Left lung (tissue), 10 donors: Measurements from ENCODE around the gene XRCC4. TPM values are rescaled to one million over a fixed set of nuclear protein-coding genes. Genes with fewer than 3 reads are reported as not detected.

Source experiments
- ATAC-seq: fragments of 200-7000 bp; cut with Tn5 transposase; one replicate; pipeline ENCODE4 v1.9.1; 2020; ENCODE audit warnings: moderate library complexity
- DNase-seq, 4 donors: peaks; one replicate each; pipeline ENCODE4 v3.0.0-alpha.2; 2013 to 2020
- H3K27ac ChIP-seq, 2 donors: fragments of 200-600 bp; sonication (generic) in 1 of 2; one replicate each; pipeline versions ENCODE4 v1.5.0 to v1.8.0; 2020 to 2021
- H3K27me3 ChIP-seq, 2 donors: fragments of 200-600 bp; sonication (generic) in 1 of 2; one replicate each; pipeline versions ENCODE4 v1.5.0 to v1.8.0; 2020 to 2021
- H3K36me3 ChIP-seq, 2 donors: fragments of 200-600 bp; sonication (generic) in 1 of 2; one replicate each; pipeline versions ENCODE4 v1.5.0 to v1.8.0; 2020 to 2021
- H3K4me1 ChIP-seq, 2 donors: fragments of 200-600 bp; one replicate each; pipeline ENCODE4 v1.8.0; 2021
- H3K4me3 ChIP-seq, 2 donors: fragments of 200-600 bp; sonication (generic) in 1 of 2; one replicate each; pipeline versions ENCODE4 v1.5.0 to v1.8.0; 2020 to 2021; ENCODE audit warnings: mild to moderate bottlenecking in 1 of 2
- H3K9me3 ChIP-seq, 2 donors: fragments of 200-600 bp; sonication (generic) in 1 of 2; one replicate each; pipeline versions ENCODE4 v1.5.0 to v1.8.0; 2020 to 2021
- intact Hi-C, 2 donors: fragments of 100-400 bp; cut with DNase I; formaldehyde crosslinking; loops; one replicate each; pipeline versions ENCODE4 v1.11.2 to v1.14.2; 2022
- polyA plus RNA-seq, 6 donors: library from polyadenylated mRNA; unstranded; fragments of 120-200 nt; gene quantifications; one replicate each; pipeline ENCODE4 v1.2.1, GENCODE V29; 2013; ENCODE audit not compliant: insufficient read length in 6 of 6
- total RNA-seq, 2 donors: library from RNA; stranded (reverse); fragmentation: NEBNext Ultra II Directional; extraction: Animal tissue kit (Norgen Biotek cat#: 25700); gene quantifications; one replicate each; pipeline ENCODE4 v1.2.1, GENCODE V29; 2021
- TF ChIP-seq, protein P1 (sequence below), 2 donors: fragments of 200-600 bp; sonication (generic) in 1 of 2; IDR thresholded peaks; one replicate each; pipeline versions ENCODE4 v1.5.0 to v1.8.0; 2021; ENCODE audit warnings: antibody characterized with exemption in 2 of 2
- donor health status: DM: no; HTN: yes; CAD: no.
- donor health status: DM: no; HTN: no; CAD: no.

Gene XRCC4
- total and polyA plus RNA-seq, 8 donors = 6.2 to 9.7 (median 8.8) TPM

DNA sequence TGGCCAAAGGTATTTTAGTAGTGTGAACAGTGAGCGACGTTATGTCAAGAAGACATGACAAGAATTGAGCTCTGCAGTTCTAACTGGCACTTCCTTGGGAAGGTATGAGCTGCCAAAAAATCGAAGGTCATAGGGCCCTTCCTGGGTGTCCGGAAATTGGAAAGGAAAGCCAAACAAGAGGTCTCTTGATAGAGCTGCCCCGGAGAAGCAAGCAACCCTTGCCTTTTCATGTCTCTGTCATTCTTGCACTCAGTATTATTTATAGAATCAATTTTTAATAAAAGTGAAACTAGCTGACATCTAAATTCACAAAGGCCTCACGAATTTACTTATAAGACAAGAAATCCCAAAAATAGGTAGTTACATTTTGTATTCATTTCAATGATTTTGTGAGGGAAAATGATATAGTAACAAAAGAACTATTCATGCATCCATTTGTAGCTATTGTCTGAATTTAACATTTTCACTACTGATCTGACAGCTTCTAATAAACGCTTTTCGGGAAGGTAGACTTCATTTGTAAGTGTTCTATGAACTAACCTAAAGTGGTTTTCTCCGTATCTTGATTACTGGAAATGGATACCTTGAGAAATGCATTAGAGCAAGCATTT lies 280.4 kb downstream of the XRCC4 start:
- no peak for ATAC-seq
- TF ChIP-seq, protein P1, sequence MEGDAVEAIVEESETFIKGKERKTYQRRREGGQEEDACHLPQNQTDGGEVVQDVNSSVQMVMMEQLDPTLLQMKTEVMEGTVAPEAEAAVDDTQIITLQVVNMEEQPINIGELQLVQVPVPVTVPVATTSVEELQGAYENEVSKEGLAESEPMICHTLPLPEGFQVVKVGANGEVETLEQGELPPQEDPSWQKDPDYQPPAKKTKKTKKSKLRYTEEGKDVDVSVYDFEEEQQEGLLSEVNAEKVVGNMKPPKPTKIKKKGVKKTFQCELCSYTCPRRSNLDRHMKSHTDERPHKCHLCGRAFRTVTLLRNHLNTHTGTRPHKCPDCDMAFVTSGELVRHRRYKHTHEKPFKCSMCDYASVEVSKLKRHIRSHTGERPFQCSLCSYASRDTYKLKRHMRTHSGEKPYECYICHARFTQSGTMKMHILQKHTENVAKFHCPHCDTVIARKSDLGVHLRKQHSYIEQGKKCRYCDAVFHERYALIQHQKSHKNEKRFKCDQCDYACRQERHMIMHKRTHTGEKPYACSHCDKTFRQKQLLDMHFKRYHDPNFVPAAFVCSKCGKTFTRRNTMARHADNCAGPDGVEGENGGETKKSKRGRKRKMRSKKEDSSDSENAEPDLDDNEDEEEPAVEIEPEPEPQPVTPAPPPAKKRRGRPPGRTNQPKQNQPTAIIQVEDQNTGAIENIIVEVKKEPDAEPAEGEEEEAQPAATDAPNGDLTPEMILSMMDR (IDR thresholded peaks at IDR 0.05) = no peak
- no peak overlapping the region for H3K4me3 ChIP-seq

DNA sequence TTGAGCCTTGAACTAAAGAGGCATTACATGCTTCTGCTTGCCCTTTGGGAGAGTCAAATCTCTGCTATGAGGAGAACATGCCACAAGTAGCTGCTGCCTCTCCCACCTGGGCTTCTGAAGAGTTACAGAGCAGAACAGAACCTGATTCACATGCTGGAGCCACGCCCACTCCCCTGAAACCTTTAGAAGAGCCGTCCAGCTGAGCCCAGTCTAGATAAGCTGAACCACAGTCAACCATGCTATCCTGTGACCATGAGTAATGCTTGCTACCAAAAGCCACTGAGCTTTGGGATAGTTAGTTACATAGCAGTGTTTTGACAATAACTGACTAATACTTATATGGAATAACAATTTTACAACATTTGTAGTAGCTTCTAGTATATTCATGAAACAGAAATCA lies 283.2 kb downstream of the XRCC4 start:
- no peak overlapping the region for H3K27ac ChIP-seq
- H3K4me1 ChIP-seq = no peaks in the 10 kb centered on the region
- intact Hi-C loops = no loop called here
- no peak overlapping the region for H3K4me3 ChIP-seq
- ATAC-seq (no peak), DNase-seq (no peak)
- H3K9me3 ChIP-seq = peaks cover 0 to 14% of the 10 kb centered on the region in 2 donors
- no peaks in the 10 kb centered on the region for H3K27me3 ChIP-seq
- TF ChIP-seq, protein P1 (IDR thresholded peaks at IDR 0.05) = no peak
- H3K36me3 ChIP-seq = no peaks in the 10 kb centered on the region

More for the DNA sequence above, 280.4 kb downstream of the XRCC4 start:
- Histone ChIP-seq H3K27me3 (no peaks in the 10 kb centered on the region), H3K27ac (no peak overlapping the region), H3K36me3 (no peaks in the 10 kb centered on the region), H3K9me3 (peaks cover 0 to 14% of the 10 kb centered on the region in 2 donors), H3K4me1 (no peaks in the 10 kb centered on the region)
- DNase-seq = no peak
- intact Hi-C loops = no loop called here

DNA sequence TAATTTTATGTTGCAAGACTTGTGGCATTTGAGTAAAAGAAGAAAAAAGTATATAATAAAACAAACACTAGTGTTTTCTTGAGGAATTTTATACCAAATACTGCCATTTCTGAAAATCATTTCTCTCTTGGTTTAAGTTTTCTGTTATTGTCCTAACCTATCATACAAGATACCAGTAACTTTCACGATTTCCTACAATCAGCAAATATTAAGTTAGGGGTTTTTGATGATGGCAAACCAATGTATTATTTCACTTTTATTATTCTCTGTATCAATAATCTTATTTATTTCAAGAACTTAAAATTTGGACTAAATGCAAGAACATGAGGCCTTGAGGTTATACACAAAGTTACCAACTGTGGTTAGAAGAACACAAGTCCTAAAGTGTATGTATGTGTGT lies 285.2 kb downstream of the XRCC4 start:
- Histone ChIP-seq H3K4me3 (no peak overlapping the region), H3K9me3 (peaks cover 5 to 14% of the 10 kb centered on the region in 2 donors), H3K27me3 (no peaks in the 10 kb centered on the region), H3K27ac (no peak overlapping the region), H3K36me3 (no peaks in the 10 kb centered on the region), H3K4me1 (no peaks in the 10 kb centered on the region)
- no peak for DNase-seq
- intact Hi-C loops = no loop called here
- TF ChIP-seq, protein P1 (IDR thresholded peaks at IDR 0.05) = no peak
- ATAC-seq = no peak

DNA sequence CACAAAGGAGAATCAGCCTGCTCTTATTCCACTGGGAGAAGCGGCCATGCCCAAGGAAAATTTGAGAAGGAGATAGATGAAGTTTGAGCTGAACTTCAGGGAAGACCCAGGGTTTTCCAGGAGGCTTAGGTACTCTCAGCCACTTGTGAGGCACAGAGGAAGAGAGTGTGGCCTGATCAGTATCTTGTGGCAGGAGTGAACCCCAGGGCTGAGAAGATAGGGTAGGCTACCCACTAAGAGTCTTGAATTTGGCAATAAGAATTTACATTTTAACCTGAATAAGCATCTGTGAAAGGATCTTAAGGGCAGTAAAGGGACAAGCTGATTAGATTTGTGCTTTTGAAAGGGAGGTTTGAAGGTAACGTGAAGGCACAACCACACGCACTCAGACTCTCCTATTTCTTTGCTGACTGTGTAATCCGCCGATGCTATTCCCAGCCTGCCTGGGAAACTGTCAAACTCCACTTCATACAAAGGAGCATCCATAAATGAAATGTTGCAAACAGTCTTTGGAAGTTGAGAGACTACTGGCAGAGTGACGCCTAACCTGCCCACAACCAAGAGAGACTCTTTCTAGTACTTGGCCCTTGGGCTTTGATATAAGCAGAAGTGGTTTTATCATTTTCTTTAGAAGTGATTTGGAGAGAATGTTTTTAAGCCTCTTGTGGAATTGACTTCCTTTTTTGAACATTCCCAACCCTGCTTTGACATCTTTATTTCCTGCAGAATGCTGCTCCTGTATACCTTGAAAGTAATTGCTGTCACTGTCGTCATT lies 286.0 kb downstream of the XRCC4 start:
- TF ChIP-seq, protein P1 (IDR thresholded peaks at IDR 0.05) = no peak
- no peaks in the 10 kb centered on the region for H3K36me3 ChIP-seq
- H3K27ac ChIP-seq = no peak overlapping the region
- ATAC-seq (no peak), DNase-seq (no peak)
- intact Hi-C loops = no loop called here
- no peaks in the 10 kb centered on the region for H3K4me1 ChIP-seq
- no peaks in the 10 kb centered on the region for H3K27me3 ChIP-seq
- peaks cover 5 to 14% of the 10 kb centered on the region in 2 donors for H3K9me3 ChIP-seq
- no peak overlapping the region for H3K4me3 ChIP-seq

DNA sequence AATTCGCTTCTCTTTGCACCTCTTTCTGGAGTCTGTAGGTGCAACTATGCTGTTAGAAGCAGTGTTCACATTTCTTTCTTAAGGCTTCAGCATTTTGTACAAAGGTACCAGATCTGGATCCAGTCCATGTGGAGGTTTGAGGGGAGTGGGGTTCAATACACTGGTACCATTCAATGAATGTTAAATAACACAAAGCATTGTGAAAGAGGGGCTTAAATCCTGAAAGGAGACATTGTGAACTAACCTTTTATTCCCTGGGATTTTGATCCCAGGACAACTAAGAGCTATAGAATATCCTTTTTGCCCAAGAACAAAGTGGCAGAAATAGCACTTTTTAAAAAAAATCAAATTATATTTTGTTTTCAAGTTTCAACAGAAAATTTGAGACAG lies 286.5 kb downstream of the XRCC4 start:
- no peak for DNase-seq
- no peak overlapping the region for H3K4me3 ChIP-seq
- no peak for ATAC-seq
- peaks cover 5 to 14% of the 10 kb centered on the region in 2 donors for H3K9me3 ChIP-seq
- TF ChIP-seq, protein P1 (IDR thresholded peaks at IDR 0.05) = no peak
- H3K4me1 ChIP-seq = peaks cover 0 to 4% of the 10 kb centered on the region in 2 donors
- no peaks in the 10 kb centered on the region for H3K36me3 ChIP-seq
- no peaks in the 10 kb centered on the region for H3K27me3 ChIP-seq
- no peak overlapping the region for H3K27ac ChIP-seq
- intact Hi-C loops = no loop called here
